ENCODE measurements around the gene RSPO3. TPM values are rescaled to one million over a fixed set of nuclear protein-coding genes. Genes with fewer than 3 reads are reported as not detected.

RSPO3 gene
- total RNA-seq, 2 experiments from 2014 or later, result not detected

DNA sequence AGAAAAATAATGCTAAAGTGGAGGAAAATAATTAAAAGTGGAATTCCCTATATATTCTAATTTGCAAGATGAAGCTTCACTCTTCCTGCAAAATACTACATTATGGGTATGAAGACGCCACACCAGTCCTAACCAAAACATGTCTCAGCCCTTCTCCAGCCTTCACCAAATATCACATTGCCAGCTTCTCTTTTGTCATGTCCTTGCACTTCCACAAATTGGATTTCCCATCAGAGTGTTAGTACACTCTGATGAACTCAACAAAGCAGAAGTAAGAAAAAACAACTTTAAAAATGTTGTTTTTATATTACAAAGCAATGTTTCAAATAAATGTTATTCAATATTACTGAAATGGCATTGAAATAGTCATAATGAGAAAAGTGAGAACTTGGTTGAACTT lies 85.8 kb downstream of the RSPO3 start:
- BruUV-seq (replicated peaks), result no TSS peak
- H3K4me2 ChIP-seq (ENCODE audit: low read length), result no peak overlapping the region
- no peak overlapping the region for H3K27ac ChIP-seq (ENCODE audit: low read depth, low read length, poor library complexity, severe bottlenecking)
- H3K79me2 ChIP-seq (ENCODE audit: insufficient read depth, low read depth, low read length), result no peaks in the 10 kb centered on the region
- no peak for DNase-seq (ENCODE audit: low spot score)
- ChIA-PET POLR2A (interaction anchor here (0.6 kb wide), 2 partner anchors 8 to 341 kb away, joined by 3 to 7 read pairs; no protein-coding TSS in a partner anchor), CTCF (ENCODE audit: unreplicated experiment) (no interaction called here)
- no peaks in the 10 kb centered on the region for H3K4me1 ChIP-seq (ENCODE audit: insufficient read depth, low read length, poor library complexity, severe bottlenecking)
- H2AFZ ChIP-seq (ENCODE audit: low read length), result no peak overlapping the region
- H3K9me2 ChIP-seq (ENCODE audit: insufficient read depth, low read length), result no peaks in the 10 kb centered on the region
- H3K36me3 ChIP-seq (ENCODE audit: insufficient read depth, low read length), result no peaks in the 10 kb centered on the region
- no peaks in the 10 kb centered on the region for H4K20me1 ChIP-seq (ENCODE audit: insufficient read depth, low read length)
- H3K9me3 ChIP-seq (ENCODE audit: low read length), result no peaks in the 10 kb centered on the region
- intact Hi-C loops (cut with micrococcal nuclease; ENCODE audit: unreplicated experiment), result no loop called here
- no peak for TF ChIP-seq EZH2phosphoT487 (IDR thresholded peaks at IDR 0.05; ENCODE audit: borderline replicate concordance, low read depth, low read length)
- TF ChIP-seq CTCF (conservative IDR thresholded peaks at IDR 0.05; ENCODE audit: low read length), result no peak
- no peak overlapping the region for H3K4me3 ChIP-seq (ENCODE audit: low read depth, low read length, poor library complexity, severe bottlenecking)

GRCh38 chr6:127205036-127205435 lies 86.6 kb downstream of the RSPO3 start:
- Histone ChIP-seq H3K9me3 (ENCODE audit: low read length) (no peaks in the 10 kb centered on the region), H3K4me1 (ENCODE audit: insufficient read depth, low read length, poor library complexity, severe bottlenecking) (no peaks in the 10 kb centered on the region), H3K4me2 (ENCODE audit: low read length) (no peak overlapping the region), H3K4me3 (ENCODE audit: low read depth, low read length, poor library complexity, severe bottlenecking) (no peak overlapping the region), H3K79me2 (ENCODE audit: insufficient read depth, low read depth, low read length) (no peaks in the 10 kb centered on the region), H3K27ac (ENCODE audit: low read depth, low read length, poor library complexity, severe bottlenecking) (no peak overlapping the region), H3K36me3 (ENCODE audit: insufficient read depth, low read length) (no peaks in the 10 kb centered on the region), H2AFZ (ENCODE audit: low read length) (no peak overlapping the region), H4K20me1 (ENCODE audit: insufficient read depth, low read length) (no peaks in the 10 kb centered on the region), H3K9me2 (ENCODE audit: insufficient read depth, low read length) (no peaks in the 10 kb centered on the region)
- POLR2A ChIA-PET, result no interaction called here
- no peak for DNase-seq (ENCODE audit: low spot score)
- CTCF ChIA-PET (ENCODE audit: unreplicated experiment), result no interaction called here
- TF ChIP-seq CTCF (conservative IDR thresholded peaks at IDR 0.05; ENCODE audit: low read length) (no peak), EZH2phosphoT487 (IDR thresholded peaks at IDR 0.05; ENCODE audit: borderline replicate concordance, low read depth, low read length) (no peak)
- no TSS peak for BruUV-seq (replicated peaks)
- intact Hi-C loops (cut with micrococcal nuclease; ENCODE audit: unreplicated experiment), result no loop called here

DNA sequence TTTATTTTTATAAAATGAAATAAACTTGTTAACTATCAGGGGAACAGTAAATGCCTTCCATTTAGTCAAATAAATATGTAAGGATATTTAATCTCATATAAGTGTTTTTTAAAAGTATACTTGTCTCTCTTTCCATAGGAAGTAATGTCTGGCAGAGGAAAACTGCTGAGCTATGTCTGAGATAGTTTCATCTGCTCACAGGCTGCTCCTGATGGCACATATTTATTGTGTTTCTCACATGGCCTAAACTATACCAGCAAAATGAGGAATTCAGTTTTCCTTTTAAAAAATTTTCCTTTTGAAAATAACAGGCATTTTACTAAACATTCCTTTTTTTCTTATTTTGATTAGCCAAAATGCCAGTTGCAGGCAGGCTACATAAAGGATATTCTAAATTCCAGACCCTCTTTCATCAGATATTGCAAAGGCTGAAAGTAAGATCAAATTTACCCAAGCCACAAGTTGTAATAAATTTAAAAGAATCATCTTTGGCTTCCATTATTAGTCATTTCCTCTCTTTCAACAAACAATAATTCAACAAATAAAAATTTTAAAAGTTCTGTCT lies 88.1 kb downstream of the RSPO3 start:
- DNase-seq (ENCODE audit: low spot score), result no peak
- no TSS peak for BruUV-seq (replicated peaks)

More for the DNA sequence above, 88.1 kb downstream of the RSPO3 start:
- CTCF ChIA-PET (ENCODE audit: unreplicated experiment), result no interaction called here
- Histone ChIP-seq H3K27ac (ENCODE audit: low read depth, low read length, poor library complexity, severe bottlenecking) (no peak overlapping the region), H3K36me3 (ENCODE audit: insufficient read depth, low read length) (no peaks in the 10 kb centered on the region), H3K4me3 (ENCODE audit: low read depth, low read length, poor library complexity, severe bottlenecking) (no peak overlapping the region), H3K79me2 (ENCODE audit: insufficient read depth, low read depth, low read length) (no peaks in the 10 kb centered on the region), H3K9me2 (ENCODE audit: insufficient read depth, low read length) (no peaks in the 10 kb centered on the region), H3K4me1 (ENCODE audit: insufficient read depth, low read length, poor library complexity, severe bottlenecking) (no peaks in the 10 kb centered on the region), H4K20me1 (ENCODE audit: insufficient read depth, low read length) (no peaks in the 10 kb centered on the region), H3K4me2 (ENCODE audit: low read length) (no peak overlapping the region), H3K9me3 (ENCODE audit: low read length) (no peaks in the 10 kb centered on the region), H2AFZ (ENCODE audit: low read length) (no peak overlapping the region)
- POLR2A ChIA-PET, result no interaction called here
- intact Hi-C loops (cut with micrococcal nuclease; ENCODE audit: unreplicated experiment), result no loop called here
- TF ChIP-seq EZH2phosphoT487 (IDR thresholded peaks at IDR 0.05; ENCODE audit: borderline replicate concordance, low read depth, low read length) (no peak), CTCF (conservative IDR thresholded peaks at IDR 0.05; ENCODE audit: low read length) (no peak)
